ENCODE measurements around the gene RPS21. TPM values are rescaled to one million over a fixed set of nuclear protein-coding genes. Genes with fewer than 3 reads are reported as not detected.

The RPS21 gene
- total RNA-seq, 1 donor from 2014 or later = 1,160 TPM

GRCh38 chr20:62411479-62412193 lies 24.7 kb downstream of the RPS21 start:
- Mint-ChIP-seq H3K27ac (no peak overlapping the region), H3K9me3 (ENCODE audit: low read depth) (no peaks in the 10 kb centered on the region), H3K4me1 (ENCODE audit: low read depth) (no peaks in the 10 kb centered on the region), H3K4me3 (ENCODE audit: low read depth) (no peak overlapping the region), H3K36me3 (ENCODE audit: insufficient read depth) (no peaks in the 10 kb centered on the region), H3K27me3 (peaks cover 7% of the 10 kb centered on the region)
- TF ChIP-seq CTCF (IDR thresholded peaks at IDR 0.05; ENCODE audit: unreplicated experiment) = no peak
- DNase-seq (ENCODE audit: low spot score, unreplicated experiment) = no peak

GRCh38 chr20:62412194-62413024 lies 25.5 kb downstream of the RPS21 start:
- H3K4me1 Mint-ChIP-seq (ENCODE audit: low read depth) = no peaks in the 10 kb centered on the region
- peaks cover 7% of the 10 kb centered on the region for H3K27me3 Mint-ChIP-seq
- H3K4me3 Mint-ChIP-seq (ENCODE audit: low read depth) = no peak overlapping the region
- peak overlapping the region; percentile 59 for H3K27ac Mint-ChIP-seq
- no peak for DNase-seq (ENCODE audit: low spot score, unreplicated experiment)
- H3K9me3 Mint-ChIP-seq (ENCODE audit: low read depth) = no peaks in the 10 kb centered on the region
- TF ChIP-seq CTCF (IDR thresholded peaks at IDR 0.05; ENCODE audit: unreplicated experiment) = no peak
- H3K36me3 Mint-ChIP-seq (ENCODE audit: insufficient read depth) = no peaks in the 10 kb centered on the region

GRCh38 chr20:62413025-62413570 lies 26.2 kb downstream of the RPS21 start:
- Mint-ChIP-seq H3K9me3 (ENCODE audit: low read depth) (no peaks in the 10 kb centered on the region), H3K4me3 (ENCODE audit: low read depth) (no peak overlapping the region), H3K36me3 (ENCODE audit: insufficient read depth) (no peaks in the 10 kb centered on the region), H3K27ac (no peak overlapping the region), H3K27me3 (peaks cover 7% of the 10 kb centered on the region), H3K4me1 (ENCODE audit: low read depth) (no peaks in the 10 kb centered on the region)
- no peak for DNase-seq (ENCODE audit: low spot score, unreplicated experiment)
- no peak for TF ChIP-seq CTCF (IDR thresholded peaks at IDR 0.05; ENCODE audit: unreplicated experiment)

GRCh38 chr20:62413896-62414481 lies 27.1 kb downstream of the RPS21 start:
- peaks cover 5% of the 10 kb centered on the region for H3K27me3 Mint-ChIP-seq
- TF ChIP-seq CTCF (IDR thresholded peaks at IDR 0.05; ENCODE audit: unreplicated experiment) = no peak
- peaks cover 1% of the 10 kb centered on the region for H3K36me3 Mint-ChIP-seq (ENCODE audit: insufficient read depth)
- H3K27ac Mint-ChIP-seq = no peak overlapping the region
- H3K9me3 Mint-ChIP-seq (ENCODE audit: low read depth) = no peaks in the 10 kb centered on the region
- no peaks in the 10 kb centered on the region for H3K4me1 Mint-ChIP-seq (ENCODE audit: low read depth)
- no peak overlapping the region for H3K4me3 Mint-ChIP-seq (ENCODE audit: low read depth)
- no peak for DNase-seq (ENCODE audit: low spot score, unreplicated experiment)

All from progenitor cell of endocrine pancreas (in vitro differentiated cells).